Stomach (tissue), 4 donors: ENCODE data around the gene COL24A1.

Experiments used
- CTCF ChIP-seq, 7 experiments: fragments of 450-650 bp in 4 of 7; fragments of 200-600 bp in 3 of 7; sonication (generic) in 3 of 7; IDR thresholded peaks; one replicate each; pipeline ENCODE4 v1.5.1; 2016 to 2019; ENCODE audit warnings: antibody characterized with exemption in 7 of 7, control low read depth in 2 of 7, mild to moderate bottlenecking in 1 of 7
- EP300 ChIP-seq: sonication (generic); formaldehyde crosslinking; IDR thresholded peaks from one replicate; pipeline ENCODE4 v1.6.1; 2017; ENCODE audit warnings: antibody characterized with exemption
- POLR2A ChIP-seq, 4 donors: fragments of 450-650 bp; IDR thresholded peaks; one replicate each; pipeline ENCODE4 v1.6.1; 2016; ENCODE audit warnings: antibody characterized with exemption in 4 of 4, control low read depth in 2 of 4, mild to moderate bottlenecking in 1 of 4, moderate library complexity in 1 of 4
- POLR2AphosphoS5 ChIP-seq, 3 donors: sonication (generic); formaldehyde crosslinking; IDR thresholded peaks; one replicate each; pipeline ENCODE4 v1.6.1; 2016; ENCODE audit warnings: antibody characterized with exemption in 3 of 3

GRCh38 chr1:86082183-86082582 lies 74.4 kb downstream of the COL24A1 start:
- TF ChIP-seq EP300: no peak
- no peak for TF ChIP-seq POLR2A (IDR thresholded peaks at IDR 0.05)
- no peak for TF ChIP-seq POLR2AphosphoS5 (IDR thresholded peaks at IDR 0.05)
- no peak for TF ChIP-seq CTCF (IDR thresholded peaks at IDR 0.05)
